ENCODE data around the gene STX1B.

Gene STX1B

GRCh38 chr16:30992931-30993816, 17.3 kb downstream of the STX1B start:
- DNase-seq: no peak

GRCh38 chr16:30992276-30992780, 18.1 kb downstream of the STX1B start:
- no peak for DNase-seq

DNA sequence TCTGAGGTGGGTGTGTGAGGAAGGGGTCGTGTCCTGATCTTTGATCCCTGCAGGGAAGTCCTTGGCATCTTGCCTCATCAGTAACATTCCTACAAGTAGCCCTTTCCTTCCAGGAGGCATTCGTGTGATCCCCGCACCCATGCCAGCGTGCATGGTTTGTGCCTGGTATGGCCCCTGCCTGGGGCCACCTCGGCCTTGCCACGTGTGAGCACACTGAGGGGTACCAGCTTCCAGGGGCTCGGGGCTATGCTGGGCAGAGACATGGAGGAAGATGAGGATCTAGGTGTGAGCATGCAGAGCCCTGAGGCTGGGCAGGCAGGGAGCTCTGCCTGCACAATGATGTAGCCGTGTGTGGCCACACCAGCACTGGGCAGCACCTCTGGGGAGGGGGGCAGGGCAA, 19.4 kb downstream of the STX1B start:
- DNase-seq: no peak

GRCh38 chr16:30990105-30990504, 20.3 kb downstream of the STX1B start:
- no peak for DNase-seq

DNA sequence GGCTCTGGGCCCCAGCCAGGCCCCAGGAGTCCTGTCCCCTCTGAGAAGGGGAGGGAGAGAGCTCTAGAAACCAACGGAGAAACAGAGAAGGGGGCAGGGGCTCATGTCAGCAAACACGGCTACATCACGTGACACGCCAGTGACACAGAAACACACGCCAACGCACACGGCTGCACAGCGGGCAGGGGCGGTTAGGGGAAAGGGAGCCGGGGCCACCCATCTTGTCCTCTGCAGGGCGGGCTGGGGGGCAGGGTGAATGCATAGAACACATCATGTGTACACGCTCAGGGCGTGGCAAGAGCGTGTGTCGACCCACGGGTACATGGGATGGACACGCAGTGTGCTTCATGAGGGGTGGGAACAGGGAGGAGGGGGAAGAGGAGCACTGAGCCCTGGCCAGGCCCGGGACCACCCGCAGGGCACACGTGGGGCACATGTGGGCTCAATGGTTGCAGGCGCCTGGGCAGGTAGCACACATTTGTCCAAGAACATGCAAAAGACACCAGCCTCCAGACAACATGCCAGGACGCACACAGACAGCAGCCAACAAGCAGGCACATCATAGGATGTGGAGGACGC, 20.9 kb downstream of the STX1B start:
- DNase-seq: no peak

DNA sequence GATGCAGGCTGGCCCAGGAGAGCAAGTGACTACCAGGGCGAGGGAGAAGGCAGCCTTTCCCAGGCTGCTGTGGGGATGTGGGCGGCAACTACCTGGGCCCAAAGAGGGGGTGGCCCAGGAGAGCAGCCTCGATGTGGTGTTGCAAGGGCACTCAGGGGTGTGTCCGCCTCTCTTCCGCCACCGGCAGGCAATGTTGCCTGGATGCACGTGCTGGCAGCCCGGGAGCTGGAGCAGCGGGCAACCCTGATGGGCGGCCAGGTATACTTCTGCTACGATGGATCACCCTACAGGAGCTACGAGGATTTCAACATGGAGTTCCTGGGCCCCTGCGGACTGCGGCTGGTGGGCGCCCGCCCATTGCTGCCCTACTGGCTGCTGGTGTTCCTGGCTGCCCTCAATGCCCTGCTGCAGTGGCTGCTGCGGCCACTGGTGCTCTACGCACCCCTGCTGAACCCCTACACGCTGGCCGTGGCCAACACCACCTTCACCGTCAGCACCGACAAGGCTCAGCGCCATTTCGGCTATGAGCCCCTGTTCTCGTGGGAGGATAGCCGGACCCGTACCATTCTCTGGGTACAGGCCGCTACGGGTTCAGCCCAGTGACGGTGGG, 22.8 kb downstream of the STX1B start:
- DNase-seq: no peak

DNA sequence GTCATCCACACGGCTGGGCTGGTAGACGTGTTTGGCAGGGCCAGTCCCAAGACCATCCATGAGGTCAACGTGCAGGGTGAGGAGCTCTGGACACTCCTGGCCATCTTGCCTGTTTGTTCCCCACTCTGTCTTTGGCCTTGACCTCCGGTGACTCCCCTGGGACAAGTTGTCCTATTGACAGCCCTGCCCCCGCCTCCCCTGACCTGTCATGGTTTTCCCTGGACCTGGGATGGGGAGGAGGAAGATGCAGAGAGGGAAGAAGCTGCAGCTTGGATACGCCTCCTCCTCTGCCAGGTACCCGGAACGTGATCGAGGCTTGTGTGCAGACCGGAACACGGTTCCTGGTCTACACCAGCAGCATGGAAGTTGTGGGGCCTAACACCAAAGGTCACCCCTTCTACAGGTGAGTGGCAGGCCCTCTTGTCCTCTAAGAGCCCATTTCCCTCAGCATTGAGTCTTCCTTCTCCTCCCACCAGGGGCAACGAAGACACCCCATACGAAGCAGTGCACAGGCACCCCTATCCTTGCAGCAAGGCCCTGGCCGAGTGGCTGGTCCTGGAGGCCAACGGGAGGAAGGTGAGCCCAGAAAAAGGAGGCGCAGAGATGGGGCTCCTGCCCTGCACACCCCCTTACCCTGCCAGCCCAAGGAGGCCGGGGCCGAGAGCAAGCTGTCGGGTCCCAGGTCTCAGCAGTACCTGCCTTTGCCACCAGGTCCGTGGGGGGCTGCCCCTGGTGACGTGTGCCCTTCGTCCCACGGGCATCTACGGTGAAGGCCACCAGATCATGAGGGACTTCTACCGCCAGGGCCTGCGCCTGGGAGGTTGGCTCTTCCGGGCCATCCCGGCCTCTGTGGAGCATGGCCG, 24.1 kb downstream of the STX1B start:
- DNase-seq: no peak

GRCh38 chr16:30985401-30986128, 24.9 kb downstream of the STX1B start:
- DNase-seq: no peak

DNA sequence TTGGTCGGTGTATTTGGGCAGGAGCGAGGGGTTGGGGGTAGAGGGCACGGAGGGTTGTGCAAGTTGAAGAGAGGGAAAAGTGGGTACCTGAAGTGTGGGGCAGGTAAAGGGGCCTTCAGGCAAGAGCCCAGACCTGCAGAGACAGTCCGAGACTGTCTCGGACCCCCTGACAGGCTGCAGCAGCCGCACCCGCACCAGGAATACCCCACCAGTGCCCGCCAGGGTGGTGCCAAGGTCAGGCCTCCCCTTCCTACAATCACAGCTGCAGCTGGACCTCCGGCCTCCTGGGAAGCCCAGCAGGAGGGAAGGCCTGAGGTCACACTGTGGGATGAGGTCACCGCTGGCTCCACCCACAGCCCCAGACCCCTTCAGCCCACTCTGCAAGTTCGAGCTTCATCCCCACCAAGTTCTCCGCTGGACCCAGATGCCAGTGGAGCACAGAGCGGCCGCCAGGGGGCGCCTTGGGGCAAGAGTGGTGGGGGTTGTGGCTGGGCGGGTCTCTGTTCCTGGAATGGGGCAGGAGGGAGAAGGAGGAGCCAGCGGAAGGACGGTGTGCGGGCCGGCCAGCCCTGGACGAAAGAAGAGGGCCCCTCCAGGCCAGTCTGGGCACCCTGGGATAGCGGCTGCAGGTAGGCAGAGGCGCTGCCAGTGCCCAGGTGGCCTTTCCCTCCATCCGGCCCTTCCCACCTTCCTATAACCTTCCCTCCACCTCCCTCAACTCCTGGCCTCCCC, 25.6 kb downstream of the STX1B start, which contains the start of gene HSD3B7:
TSS of gene HSD3B7 (plus strand) at position 539 of the 732 bp plus-strand sequence. CDS start 452 bp downstream, outside the sequence.
- DNase-seq: peak; percentile 88 to 92

DNA sequence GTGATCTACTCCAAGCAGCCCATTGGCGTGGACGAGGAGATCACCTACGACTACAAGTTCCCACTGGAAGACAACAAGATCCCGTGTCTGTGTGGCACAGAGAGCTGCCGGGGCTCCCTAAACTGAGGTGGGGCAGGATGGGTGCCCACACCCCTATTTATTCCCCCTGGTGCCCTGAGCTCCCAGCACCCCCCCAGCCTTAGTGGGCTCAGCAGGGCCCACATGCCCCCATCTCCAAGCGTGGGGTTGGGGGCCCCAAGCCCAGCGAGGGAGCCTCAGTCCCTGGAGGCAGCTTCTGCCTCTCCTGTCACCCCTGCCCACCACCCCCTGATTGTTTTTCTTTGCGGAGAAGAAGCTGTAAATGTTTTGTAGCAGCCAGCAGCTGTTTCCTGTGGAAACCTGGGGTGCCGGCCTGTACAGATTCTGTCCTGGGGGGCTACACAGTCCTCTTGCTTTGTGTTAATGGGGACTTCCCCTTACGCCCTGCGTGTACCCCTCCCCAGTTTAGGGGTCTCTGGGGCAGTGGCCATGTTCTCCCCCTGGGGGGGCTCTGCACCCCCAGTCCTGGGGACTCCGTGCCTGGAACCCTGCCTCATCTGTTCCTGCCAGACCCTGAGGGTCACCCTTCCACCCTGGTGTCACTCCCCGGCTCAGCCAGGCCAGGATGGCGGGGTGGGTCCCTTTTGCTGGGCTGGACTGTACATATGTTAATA, 26.4 kb downstream of the STX1B start:
- DNase-seq: no peak

DNA sequence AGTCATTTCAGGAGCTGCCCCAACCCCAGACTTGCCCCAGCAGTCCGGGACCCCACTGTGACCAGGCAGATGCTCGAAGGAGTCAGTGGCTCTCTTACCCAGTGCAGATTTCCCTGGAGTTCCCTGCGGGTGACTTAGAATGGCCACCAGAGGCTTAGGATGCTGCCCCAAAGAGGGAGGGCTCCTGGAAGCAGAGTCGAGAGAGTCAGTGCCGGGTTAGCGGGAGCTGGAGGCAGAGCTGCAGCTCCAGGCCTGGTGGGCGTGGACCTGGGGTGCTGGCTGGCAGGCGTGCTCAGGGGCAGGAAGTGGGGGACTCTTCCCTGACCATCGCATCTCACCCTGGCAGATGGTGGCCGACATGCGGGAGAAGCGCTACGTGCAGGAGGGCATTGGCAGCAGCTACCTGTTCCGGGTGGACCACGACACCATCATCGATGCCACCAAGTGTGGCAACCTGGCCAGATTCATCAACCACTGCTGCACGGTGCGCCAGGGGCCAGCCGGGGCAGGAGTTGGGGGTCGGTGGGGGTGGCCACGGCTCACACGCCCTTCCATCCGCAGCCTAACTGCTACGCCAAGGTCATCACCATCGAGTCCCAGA, 27.0 kb downstream of the STX1B start:
- DNase-seq: no peak

DNA sequence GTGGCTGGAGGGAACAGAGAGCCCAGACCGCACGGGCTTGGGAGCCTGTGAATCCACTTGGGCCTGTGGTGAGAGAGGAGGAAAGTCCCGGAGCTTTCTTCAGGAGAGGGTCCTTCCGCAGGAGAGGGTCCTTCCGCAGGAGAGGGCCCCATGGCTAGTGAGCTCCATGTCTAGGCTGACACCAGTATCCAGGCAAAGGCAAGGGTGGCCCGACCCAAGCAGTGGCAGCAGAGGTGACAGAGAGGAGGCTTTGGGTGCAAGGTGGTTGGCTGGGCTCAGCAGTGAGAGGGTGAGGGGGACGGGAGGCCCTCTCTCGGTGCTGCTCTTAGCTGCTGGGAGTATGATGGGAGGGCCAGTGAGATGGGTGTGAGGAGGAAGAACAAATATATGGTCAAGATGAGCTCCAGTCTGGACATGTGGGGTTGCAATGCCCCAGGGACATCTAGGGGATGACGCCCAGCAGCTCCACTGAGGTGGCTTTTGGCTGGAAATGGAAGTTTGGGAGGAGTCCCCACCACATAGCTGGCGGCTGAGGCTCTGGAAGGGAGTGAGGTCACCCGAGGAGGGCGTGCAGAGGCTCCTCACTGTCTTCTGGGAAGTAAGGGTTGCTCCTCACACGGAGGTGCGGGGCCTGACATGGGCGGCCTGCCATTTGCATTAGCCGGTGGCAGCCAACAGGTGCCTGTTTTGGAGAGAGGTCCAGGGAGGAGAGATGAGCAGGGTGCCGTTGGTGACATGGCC, 27.7 kb downstream of the STX1B start:
- no peak for DNase-seq

- DNase-seq: no peak
Measured at GRCh38 chr16:30980959-30981358, 29.5 kb downstream of the STX1B start.

DNA sequence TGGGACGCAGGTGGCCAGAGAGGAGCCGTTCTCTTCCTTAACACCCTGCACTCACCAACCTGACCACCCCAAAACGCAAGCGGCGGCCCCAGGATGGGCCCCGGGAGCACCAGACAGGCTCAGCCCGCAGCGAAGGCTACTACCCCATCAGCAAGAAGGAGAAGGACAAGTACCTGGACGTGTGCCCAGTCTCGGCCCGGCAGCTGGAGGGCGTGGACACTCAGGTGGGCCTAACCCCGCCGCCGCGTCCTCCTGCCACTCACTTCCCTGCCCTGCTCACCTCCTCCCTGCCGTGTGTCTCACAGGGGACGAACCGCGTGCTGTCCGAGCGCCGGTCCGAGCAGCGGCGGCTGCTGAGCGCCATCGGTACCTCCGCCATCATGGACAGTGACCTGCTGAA, 30.0 kb downstream of the STX1B start:
- DNase-seq: no peak

- no peak for DNase-seq
Measured at GRCh38 chr16:30980023-30980371, 30.4 kb downstream of the STX1B start.

DNA sequence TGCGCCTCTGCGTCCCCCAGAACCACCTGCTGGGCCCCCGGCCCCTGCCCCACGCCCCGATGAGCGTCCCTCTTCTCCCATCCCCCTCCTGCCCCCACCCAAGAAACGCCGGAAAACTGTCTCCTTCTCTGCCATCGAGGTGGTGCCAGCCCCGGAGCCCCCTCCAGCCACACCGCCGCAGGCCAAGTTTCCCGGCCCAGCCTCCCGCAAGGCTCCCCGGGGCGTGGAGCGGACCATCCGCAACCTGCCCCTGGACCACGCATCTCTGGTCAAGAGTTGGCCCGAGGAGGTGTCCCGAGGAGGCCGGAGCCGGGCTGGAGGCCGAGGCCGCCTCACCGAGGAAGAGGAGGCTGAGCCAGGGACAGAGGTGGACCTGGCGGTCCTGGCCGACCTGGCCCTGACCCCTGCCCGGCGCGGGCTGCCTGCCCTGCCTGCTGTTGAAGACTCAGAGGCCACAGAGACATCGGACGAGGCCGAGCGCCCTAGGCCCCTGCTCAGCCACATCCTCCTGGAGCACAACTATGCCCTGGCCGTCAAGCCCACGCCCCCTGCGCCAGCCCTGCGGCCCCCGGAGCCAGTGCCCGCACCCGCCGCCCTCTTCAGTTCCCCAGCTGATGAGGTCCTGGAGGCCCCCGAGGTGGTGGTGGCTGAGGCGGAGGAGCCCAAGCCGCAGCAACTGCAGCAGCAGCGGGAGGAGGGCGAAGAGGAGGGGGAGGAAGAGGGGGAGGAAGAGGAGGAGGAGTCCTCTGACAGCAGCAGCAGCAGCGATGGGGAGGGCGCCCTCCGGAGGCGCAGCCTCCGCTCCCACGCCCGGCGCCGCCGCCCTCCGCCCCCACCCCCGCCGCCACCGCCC, 31.0 kb downstream of the STX1B start:
- DNase-seq: no peak

- DNase-seq: no peak
Measured at GRCh38 chr16:30977502-30977901, 32.9 kb downstream of the STX1B start.

GRCh38 chr16:30976486-30976885, 34.0 kb downstream of the STX1B start:
- no peak for DNase-seq

- DNase-seq: no peak
Measured at GRCh38 chr16:30974348-30974747, 36.1 kb downstream of the STX1B start.
